ENCODE data around the gene SYT13.

The SYT13 gene

DNA sequence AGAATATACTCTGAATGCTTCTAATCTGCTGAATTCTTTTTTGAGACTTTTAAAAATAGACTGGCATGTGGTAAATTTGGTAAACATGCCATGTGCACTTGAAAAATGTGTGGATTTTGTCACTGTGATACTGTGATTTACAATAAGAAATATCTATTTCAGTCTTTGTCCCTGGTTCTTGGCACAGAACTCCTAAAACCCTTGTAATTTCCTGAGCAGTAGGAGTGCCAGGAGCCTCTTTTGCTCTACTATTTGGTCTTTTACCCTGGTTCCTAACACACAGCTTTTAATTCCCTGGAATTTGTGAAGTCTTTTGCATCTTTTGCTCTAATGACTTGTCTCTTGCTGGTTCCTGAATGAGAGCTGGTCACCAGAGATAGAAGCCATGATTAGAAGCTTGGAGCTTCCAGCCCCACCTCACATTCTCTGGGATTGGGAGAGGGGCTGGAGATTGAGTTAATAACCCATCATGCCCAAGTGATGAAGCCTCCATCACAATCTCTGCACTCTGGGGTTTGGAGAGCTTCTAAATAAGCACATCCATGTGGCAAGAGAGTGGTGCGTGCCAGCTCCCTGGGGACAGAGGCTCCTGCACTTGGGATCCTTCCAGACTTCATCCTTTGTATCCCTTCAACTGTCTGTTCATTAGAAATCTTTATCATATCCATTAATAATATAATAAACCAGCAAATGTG, 27.2 kb upstream of the SYT13 start:
- no peak for DNase-seq (ENCODE audit: low read depth)
- no peak overlapping the region for H3K4me3 ChIP-seq (ENCODE audit: low read depth, low read length)
- TF ChIP-seq, protein P1, sequence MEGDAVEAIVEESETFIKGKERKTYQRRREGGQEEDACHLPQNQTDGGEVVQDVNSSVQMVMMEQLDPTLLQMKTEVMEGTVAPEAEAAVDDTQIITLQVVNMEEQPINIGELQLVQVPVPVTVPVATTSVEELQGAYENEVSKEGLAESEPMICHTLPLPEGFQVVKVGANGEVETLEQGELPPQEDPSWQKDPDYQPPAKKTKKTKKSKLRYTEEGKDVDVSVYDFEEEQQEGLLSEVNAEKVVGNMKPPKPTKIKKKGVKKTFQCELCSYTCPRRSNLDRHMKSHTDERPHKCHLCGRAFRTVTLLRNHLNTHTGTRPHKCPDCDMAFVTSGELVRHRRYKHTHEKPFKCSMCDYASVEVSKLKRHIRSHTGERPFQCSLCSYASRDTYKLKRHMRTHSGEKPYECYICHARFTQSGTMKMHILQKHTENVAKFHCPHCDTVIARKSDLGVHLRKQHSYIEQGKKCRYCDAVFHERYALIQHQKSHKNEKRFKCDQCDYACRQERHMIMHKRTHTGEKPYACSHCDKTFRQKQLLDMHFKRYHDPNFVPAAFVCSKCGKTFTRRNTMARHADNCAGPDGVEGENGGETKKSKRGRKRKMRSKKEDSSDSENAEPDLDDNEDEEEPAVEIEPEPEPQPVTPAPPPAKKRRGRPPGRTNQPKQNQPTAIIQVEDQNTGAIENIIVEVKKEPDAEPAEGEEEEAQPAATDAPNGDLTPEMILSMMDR (IDR thresholded peaks at IDR 0.05; ENCODE audit: control insufficient read depth, extremely low read depth, insufficient read depth) = no peak

DNA sequence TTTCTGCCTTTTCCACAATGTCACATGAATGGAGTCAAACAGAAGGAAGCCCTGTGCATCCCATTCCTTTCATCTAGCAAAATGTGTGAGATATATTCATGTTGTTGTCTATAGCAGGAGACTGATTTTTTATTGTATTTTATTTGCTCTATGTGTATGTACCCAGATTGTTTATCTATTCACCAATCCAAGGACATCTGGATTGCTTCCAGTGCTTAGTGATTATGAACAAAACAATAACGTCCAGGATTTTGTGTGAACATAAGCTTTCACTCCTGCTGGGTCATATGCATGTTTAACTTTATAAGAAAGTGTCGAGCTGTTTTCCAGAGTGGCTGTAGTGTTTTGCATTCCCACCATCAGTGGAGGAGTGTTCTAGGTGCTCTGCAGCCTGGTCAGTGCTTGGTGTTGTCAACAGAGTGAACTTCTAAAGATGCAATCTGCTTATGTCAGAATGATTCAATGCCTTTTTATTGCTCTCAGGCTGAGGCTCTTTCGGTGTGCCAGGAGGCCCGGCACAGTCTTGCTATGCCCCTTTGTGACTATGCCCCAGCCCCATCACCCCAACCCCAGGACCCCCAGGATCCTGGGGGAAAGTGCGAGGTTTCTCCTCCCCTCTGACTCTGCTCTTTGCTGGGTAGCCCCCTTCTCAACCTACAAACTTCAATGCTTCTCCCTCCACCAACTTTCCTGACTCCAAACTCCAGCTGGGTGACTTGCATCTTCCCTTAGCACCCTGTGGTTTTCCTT, 19.9 kb upstream of the SYT13 start:
- H3K4me3 ChIP-seq (ENCODE audit: low read depth, low read length) = no peak overlapping the region
- TF ChIP-seq, protein P1 (IDR thresholded peaks at IDR 0.05; ENCODE audit: control insufficient read depth, extremely low read depth, insufficient read depth) = no peak
- DNase-seq (ENCODE audit: low read depth) = peak; percentile 91

DNA sequence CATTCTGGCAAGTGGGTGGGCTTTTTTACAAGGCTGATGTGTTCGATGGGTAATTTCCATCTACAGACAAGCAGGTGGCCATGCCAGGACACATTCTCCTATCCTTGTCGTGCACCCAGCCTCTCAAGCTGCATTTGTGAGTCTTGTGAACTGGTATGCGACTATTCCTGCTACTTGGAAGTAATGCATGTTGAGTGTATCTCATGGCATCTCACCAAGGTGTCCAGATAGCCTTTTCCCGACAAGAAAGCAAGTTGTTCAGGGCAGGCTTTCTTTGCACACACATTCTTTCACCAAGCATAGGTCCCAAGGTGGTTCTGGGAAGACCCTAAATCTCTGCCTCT, 18.8 kb upstream of the SYT13 start:
- TF ChIP-seq, protein P1 (IDR thresholded peaks at IDR 0.05; ENCODE audit: control insufficient read depth, extremely low read depth, insufficient read depth) = no peak
- no peak for DNase-seq (ENCODE audit: low read depth)
- no peak overlapping the region for H3K4me3 ChIP-seq (ENCODE audit: low read depth, low read length)

DNA sequence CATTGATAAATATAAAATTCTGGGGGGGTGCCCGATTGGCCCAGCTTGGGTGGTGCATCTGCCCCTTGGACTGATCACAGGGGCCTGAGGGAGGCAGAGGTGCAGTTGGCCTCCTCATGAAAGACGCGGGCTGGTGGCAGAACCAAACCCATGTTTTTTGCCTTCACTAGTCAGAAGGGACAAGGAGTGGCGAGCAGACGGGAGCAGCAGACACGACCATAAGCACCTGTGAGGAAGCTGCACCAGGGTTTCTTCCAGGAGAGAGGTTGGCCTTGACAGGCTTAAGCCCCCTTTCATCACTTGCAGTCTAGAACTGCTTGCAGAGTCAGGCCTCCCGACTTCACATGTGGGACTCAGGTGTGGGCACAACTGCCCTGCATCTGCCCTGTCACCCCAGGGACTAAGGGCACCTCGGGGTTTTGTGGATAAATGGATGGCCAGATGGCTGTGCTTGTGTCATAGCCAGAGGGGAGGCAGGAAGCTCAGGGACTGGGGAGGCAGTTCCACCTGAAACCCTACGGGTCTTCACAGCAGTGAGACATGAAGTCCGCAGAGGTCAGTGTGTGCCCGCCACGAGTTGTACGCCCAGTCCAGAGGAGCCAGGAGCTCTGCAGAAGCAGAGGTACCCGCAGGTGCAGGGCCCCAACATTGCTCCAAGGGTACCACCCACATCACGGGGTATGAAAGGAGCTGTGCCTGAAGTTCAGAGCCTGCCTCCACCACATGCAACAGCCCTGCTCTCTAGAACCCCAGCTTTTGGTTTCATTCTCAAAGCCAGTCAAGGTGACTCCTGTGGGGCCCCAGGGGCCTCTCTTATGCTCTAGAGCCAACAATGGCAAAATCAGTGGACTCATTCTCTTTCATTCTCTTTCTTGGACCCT, 18.2 kb upstream of the SYT13 start:
- TF ChIP-seq, protein P1 (IDR thresholded peaks at IDR 0.05; ENCODE audit: control insufficient read depth, extremely low read depth, insufficient read depth) = no peak
- no peak for DNase-seq (ENCODE audit: low read depth)
- H3K4me3 ChIP-seq (ENCODE audit: low read depth, low read length) = no peak overlapping the region

DNA sequence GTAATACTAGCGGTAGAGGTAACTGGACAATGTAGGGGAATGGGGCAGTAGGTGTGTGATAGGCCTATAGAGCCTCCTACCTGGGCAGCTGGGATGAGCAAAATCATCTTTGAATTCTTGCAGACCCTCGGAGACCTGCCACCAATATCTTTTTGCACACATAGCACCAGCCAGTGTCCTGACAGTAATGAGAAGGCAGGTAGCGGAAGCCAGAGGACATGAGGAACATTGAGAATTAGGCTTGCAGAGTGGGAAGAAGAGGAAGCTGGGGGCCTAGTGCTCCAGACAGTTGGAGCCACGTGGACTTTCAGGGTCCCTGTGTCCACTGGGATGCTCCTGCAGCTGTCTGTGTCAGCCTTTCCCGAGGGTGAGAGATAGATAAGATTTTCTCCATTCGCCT, 17.2 kb upstream of the SYT13 start:
- no peak overlapping the region for H3K4me3 ChIP-seq (ENCODE audit: low read depth, low read length)
- TF ChIP-seq, protein P1 (IDR thresholded peaks at IDR 0.05; ENCODE audit: control insufficient read depth, extremely low read depth, insufficient read depth) = no peak
- no peak for DNase-seq (ENCODE audit: low read depth)

DNA sequence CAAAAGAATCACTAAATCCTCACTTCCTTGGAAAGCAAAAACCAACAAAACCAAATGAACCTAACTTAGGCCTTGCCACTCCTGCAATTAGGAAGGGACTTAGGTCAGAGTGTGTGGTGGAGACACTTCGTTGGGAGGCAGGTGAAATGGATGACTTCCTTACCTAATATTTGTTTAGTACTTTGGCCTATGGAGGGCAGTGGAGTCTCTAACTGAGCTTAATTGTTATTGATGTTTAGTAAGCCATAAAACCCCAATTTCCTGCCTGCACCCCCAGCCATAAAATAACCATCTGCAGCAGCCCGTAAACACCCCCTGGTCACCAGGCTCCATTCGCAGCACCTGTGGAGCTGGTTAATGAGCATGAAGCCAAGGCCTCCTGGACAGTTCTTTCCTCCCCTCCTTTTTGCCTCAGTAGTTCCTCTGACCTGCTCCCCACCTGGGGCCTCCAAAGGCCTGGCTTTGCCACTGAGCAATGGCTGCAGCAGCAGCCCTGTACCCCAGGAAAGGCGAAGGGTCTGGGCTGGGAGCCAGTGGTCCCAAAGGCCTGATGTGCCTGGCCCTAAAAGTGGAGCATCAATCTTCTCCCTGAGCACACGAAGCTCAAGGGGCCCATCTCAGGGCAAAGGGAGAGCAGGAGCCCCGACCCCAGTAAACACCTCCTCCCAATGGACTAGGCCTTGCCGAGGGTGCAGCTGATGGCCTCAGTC, 15.6 kb upstream of the SYT13 start:
- no peak overlapping the region for H3K4me3 ChIP-seq (ENCODE audit: low read depth, low read length)
- no peak for DNase-seq (ENCODE audit: low read depth)
- TF ChIP-seq, protein P1 (IDR thresholded peaks at IDR 0.05; ENCODE audit: control insufficient read depth, extremely low read depth, insufficient read depth) = no peak
